Duodenal mucosa (tissue), 2 donors: ENCODE measurements around the gene RNFT2.

ENCODE experiments used
- H3K27ac ChIP-seq: one replicate; pipeline ENCODE4 v1.7.0; 2013; ENCODE audit warnings: low read depth, low read length
- H3K27me3 ChIP-seq, 2 donors: one replicate each; pipeline ENCODE4 v1.7.0; 2013; ENCODE audit warnings: low read length in 2 of 2, control low read depth in 1 of 2; ENCODE audit not compliant: insufficient read depth in 2 of 2, control insufficient read depth in 1 of 2
- H3K36me3 ChIP-seq, 2 donors: one replicate each; pipeline ENCODE4 v1.7.0; 2013; ENCODE audit warnings: low read length in 2 of 2, control low read depth in 1 of 2; ENCODE audit not compliant: insufficient read depth in 2 of 2, control insufficient read depth in 1 of 2
- H3K4me1 ChIP-seq, 2 donors: one replicate each; pipeline ENCODE4 v1.7.0; 2013; ENCODE audit warnings: low read length in 2 of 2, control low read depth in 1 of 2; ENCODE audit not compliant: insufficient read depth in 2 of 2, control insufficient read depth in 1 of 2
- H3K4me3 ChIP-seq, 2 donors: one replicate each; pipeline ENCODE4 v1.7.0; 2013; ENCODE audit warnings: low read length in 2 of 2, low read depth in 1 of 2
- H3K9ac ChIP-seq, 2 donors: one replicate each; pipeline ENCODE4 v1.7.0; 2013; ENCODE audit warnings: low read length in 2 of 2, low read depth in 1 of 2
- H3K9me3 ChIP-seq, 2 donors: one replicate each; pipeline ENCODE4 v1.7.0; 2013; ENCODE audit warnings: low read length in 2 of 2, control low read depth in 1 of 2; ENCODE audit not compliant: control insufficient read depth in 1 of 2

Gene RNFT2

GRCh38 chr12:116710370-116711150 lies 27.6 kb upstream of the RNFT2 start:
- Histone ChIP-seq H3K4me3 (no peak overlapping the region), H3K4me1 (peaks cover 0 to 7% of the 10 kb centered on the region in 2 donors), H3K27me3 (peaks cover 0 to 9% of the 10 kb centered on the region in 2 donors), H3K9me3 (no peaks in the 10 kb centered on the region), H3K36me3 (peaks cover 3 to 8% of the 10 kb centered on the region in 2 donors), H3K9ac (no peak overlapping the region), H3K27ac (no peak overlapping the region)

- H3K9ac ChIP-seq = no peak overlapping the region
Measured at GRCh38 chr12:116712458-116713303, 25.4 kb upstream of the RNFT2 start.

DNA sequence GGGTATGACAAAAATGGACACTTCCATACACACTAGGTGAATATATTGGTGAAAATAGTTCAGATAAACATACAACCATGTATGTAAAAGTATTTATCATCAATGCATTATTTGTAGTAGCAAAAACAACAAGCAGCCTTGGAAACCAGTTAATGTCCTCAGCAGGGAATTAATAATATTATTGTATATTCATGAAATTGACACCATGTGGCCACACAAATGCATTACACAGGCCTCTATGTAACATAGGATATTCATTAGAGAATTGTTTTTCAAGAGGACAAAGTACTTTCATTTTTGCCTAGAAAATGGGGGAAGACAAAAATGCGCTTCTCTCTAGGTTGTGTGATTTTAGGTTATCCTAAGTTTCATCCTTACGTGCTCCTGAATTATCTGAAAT lies 24.6 kb upstream of the RNFT2 start:
- Histone ChIP-seq H3K4me1 (peaks cover 0 to 5% of the 10 kb centered on the region in 2 donors), H3K9me3 (no peaks in the 10 kb centered on the region), H3K9ac (no peak overlapping the region), H3K27me3 (peaks cover 0 to 9% of the 10 kb centered on the region in 2 donors), H3K36me3 (peaks cover 7 to 36% of the 10 kb centered on the region in 2 donors), H3K27ac (no peak overlapping the region), H3K4me3 (no peak overlapping the region)

More at GRCh38 chr12:116712458-116713303, 25.4 kb upstream of the RNFT2 start:
- H3K9me3 ChIP-seq = no peaks in the 10 kb centered on the region
- no peak overlapping the region for H3K27ac ChIP-seq
- peaks cover 7 to 29% of the 10 kb centered on the region in 2 donors for H3K36me3 ChIP-seq
- no peak overlapping the region for H3K4me3 ChIP-seq
- peaks cover 0 to 9% of the 10 kb centered on the region in 2 donors for H3K27me3 ChIP-seq
- peaks cover 0 to 7% of the 10 kb centered on the region in 2 donors for H3K4me1 ChIP-seq

GRCh38 chr12:116714175-116714574 lies 23.9 kb upstream of the RNFT2 start:
- no peak overlapping the region for H3K27ac ChIP-seq
- peaks cover 7 to 36% of the 10 kb centered on the region in 2 donors for H3K36me3 ChIP-seq
- H3K27me3 ChIP-seq = peaks cover 0 to 6% of the 10 kb centered on the region in 2 donors
- H3K9me3 ChIP-seq = no peaks in the 10 kb centered on the region
- H3K4me1 ChIP-seq = no peaks in the 10 kb centered on the region
- no peak overlapping the region for H3K4me3 ChIP-seq
- no peak overlapping the region for H3K9ac ChIP-seq

DNA sequence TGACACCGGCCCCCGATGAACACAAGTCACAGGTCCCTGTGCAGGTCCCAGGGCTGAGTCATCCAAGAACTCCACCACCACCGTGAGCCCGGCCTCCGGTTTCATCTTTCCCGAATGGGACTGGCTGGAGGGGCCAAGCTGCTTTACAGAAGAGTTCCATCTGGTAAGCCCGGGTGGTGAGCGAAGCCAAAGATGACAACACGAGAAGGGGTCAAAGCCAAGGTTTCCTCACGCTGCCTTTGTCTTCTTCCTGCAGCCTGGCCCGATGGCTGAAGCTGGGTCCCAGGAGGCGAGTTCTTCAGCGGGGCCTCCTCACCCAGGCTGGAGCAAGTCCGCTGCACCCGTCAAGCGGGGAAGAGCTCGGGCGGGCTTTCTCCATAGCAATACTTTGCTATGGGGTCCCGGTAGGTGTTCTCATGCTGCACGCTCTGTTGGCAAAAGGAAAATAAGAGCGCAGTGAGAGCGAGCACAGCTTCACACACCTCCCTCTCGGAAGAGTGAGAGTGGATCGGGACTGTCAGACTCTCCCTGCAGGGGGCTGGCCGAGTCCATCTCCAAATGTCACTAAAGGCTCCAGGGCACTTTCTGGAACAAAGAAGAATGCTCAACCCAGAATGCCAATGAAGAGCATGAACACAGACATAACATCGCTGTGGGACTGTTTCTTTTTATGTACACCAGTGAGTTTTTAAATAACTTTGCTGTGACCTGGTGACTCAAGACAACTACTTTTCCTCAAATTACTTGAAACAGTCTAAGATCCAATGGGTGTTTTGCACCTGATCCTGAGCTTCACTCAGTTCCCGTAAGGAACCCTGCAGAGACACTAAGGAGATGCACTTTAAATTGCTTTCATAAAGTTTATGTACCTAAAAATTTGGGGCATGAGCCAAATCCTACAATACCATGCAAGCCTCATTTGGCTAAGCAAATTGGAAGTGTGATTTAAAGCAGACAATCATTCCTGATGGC lies 20.4 kb upstream of the RNFT2 start:
- no peaks in the 10 kb centered on the region for H3K4me1 ChIP-seq
- H3K9me3 ChIP-seq = no peaks in the 10 kb centered on the region
- no peaks in the 10 kb centered on the region for H3K27me3 ChIP-seq
- H3K36me3 ChIP-seq = peaks cover 16 to 63% of the 10 kb centered on the region in 2 donors
- H3K4me3 ChIP-seq = no peak overlapping the region
- no peak overlapping the region for H3K27ac ChIP-seq
- no peak overlapping the region for H3K9ac ChIP-seq

DNA sequence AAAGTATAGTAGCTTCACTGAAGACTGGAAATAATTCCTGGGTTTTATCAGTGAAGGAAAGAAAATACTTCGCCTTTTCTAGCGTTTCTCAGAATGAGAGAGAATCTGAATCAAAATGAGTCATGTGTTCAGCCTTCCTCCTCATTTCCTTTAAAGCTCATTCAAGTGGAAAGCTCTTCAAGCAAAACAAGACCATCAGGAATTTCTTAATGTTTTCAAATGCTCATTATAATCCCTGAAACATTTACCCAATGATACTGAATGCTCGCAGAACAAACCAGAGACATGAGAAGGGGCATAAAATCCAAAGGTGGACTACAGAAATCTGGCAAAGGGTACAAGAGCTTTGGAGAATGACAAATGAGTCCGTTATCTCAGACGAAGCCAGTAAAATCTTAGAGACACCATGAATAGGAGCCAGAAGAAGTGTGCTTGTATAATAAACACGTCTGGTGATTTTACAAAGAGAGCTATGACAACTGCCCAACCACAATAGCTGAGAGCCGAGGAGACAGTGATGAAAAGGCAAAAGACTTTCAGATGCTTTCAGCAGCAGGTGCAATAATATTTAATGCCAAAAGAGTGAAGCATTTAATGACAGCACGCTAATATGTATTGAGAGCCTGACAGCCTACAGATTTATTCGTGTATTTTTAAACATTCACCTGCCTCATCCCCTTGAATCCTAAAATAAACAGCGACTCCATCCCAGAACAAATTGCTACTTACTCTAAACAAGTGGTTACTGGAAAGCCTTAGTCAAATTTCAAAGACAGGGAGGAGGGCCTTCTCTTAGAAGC lies 19.3 kb upstream of the RNFT2 start:
- Histone ChIP-seq H3K36me3 (peaks cover 16 to 66% of the 10 kb centered on the region in 2 donors), H3K4me3 (no peak overlapping the region), H3K27ac (peak overlapping the region; percentile 18), H3K4me1 (no peaks in the 10 kb centered on the region), H3K9me3 (no peaks in the 10 kb centered on the region), H3K27me3 (no peaks in the 10 kb centered on the region), H3K9ac (no peak overlapping the region)

- Histone ChIP-seq H3K9me3 (no peaks in the 10 kb centered on the region), H3K4me3 (no peak overlapping the region), H3K36me3 (peaks cover 13 to 66% of the 10 kb centered on the region in 2 donors), H3K4me1 (no peaks in the 10 kb centered on the region), H3K27me3 (no peaks in the 10 kb centered on the region), H3K9ac (no peak overlapping the region), H3K27ac (no peak overlapping the region)
Measured at GRCh38 chr12:116719731-116720528, 18.2 kb upstream of the RNFT2 start.

DNA sequence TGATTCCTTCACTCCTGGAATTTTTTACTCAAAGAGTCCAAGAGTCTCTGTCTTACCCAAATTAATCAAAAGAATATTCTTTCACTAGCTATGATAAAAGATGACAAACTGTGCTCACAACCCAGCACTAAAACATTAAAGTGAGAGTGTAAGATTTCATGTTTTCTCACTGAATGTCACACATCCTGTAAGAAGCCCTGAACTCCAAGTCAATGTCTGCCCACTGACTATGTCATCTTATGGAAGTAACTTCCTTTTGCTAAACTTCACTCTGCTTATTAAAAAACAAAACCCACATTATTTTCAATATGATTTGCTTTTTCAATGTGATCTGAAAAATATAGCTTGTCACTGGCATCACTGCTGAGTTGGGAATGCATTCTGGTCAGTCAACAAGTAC lies 15.9 kb upstream of the RNFT2 start:
- H3K9me3 ChIP-seq = no peaks in the 10 kb centered on the region
- H3K36me3 ChIP-seq = peaks cover 10 to 46% of the 10 kb centered on the region in 2 donors
- peaks cover 15% of the 10 kb centered on the region in 2 donors for H3K4me1 ChIP-seq
- no peak overlapping the region for H3K9ac ChIP-seq
- no peak overlapping the region for H3K27ac ChIP-seq
- no peak overlapping the region for H3K4me3 ChIP-seq
- H3K27me3 ChIP-seq = no peaks in the 10 kb centered on the region
